ENCODE data around the gene UGDH. TPM values are rescaled to one million over a fixed set of nuclear protein-coding genes. Genes with fewer than 3 reads are reported as not detected.

UGDH gene
- total RNA-seq, 1 experiment from 2014 or later = 52.5 TPM

GRCh38 chr4:39571054-39571453, 43.8 kb upstream of the UGDH start:
- H3K4me3 ChIP-seq (ENCODE audit: low read depth, low read length, poor library complexity, severe bottlenecking) = no peak overlapping the region
- no peaks in the 10 kb centered on the region for H3K27me3 ChIP-seq (replicated peaks; ENCODE audit: insufficient read depth, low read depth, low read length, poor library complexity)
- no peak overlapping the region for H3K27ac ChIP-seq (ENCODE audit: low read depth, low read length, poor library complexity, severe bottlenecking)
- TF ChIP-seq EZH2 (IDR thresholded peaks at IDR 0.05; ENCODE audit: borderline replicate concordance, low read depth, low read length, poor library complexity, severe bottlenecking) (no peak), CTCF (conservative IDR thresholded peaks at IDR 0.05; ENCODE audit: low read depth, low read length) (no peak)
- no peak for DNase-seq (ENCODE audit: low spot score)
- H3K36me3 ChIP-seq (ENCODE audit: insufficient read depth, low read length, poor library complexity, severe bottlenecking) = no peaks in the 10 kb centered on the region
- no peaks in the 10 kb centered on the region for H3K4me1 ChIP-seq (ENCODE audit: insufficient read depth, low read length, poor library complexity, severe bottlenecking)
- POLR2A ChIA-PET (ENCODE audit: low non-redundant PET) = no interaction called here
- no peaks in the 10 kb centered on the region for H3K9me3 ChIP-seq (ENCODE audit: low read depth, low read length, poor library complexity, severe bottlenecking)
- no TSS peak for BruUV-seq (replicated peaks)
- intact Hi-C loops (cut with micrococcal nuclease; ENCODE audit: unreplicated experiment) = no loop called here
- CTCF ChIA-PET = no interaction called here

- POLR2A ChIA-PET (ENCODE audit: low non-redundant PET) = no interaction called here
- no peak overlapping the region for H3K27ac ChIP-seq (ENCODE audit: low read depth, low read length, poor library complexity, severe bottlenecking)
- no peak for DNase-seq (ENCODE audit: low spot score)
- TF ChIP-seq EZH2 (IDR thresholded peaks at IDR 0.05; ENCODE audit: borderline replicate concordance, low read depth, low read length, poor library complexity, severe bottlenecking) (no peak), CTCF (conservative IDR thresholded peaks at IDR 0.05; ENCODE audit: low read depth, low read length) (no peak)
- no peak overlapping the region for H3K4me3 ChIP-seq (ENCODE audit: low read depth, low read length, poor library complexity, severe bottlenecking)
- intact Hi-C loops (cut with micrococcal nuclease; ENCODE audit: unreplicated experiment) = no loop called here
- no peaks in the 10 kb centered on the region for H3K36me3 ChIP-seq (ENCODE audit: insufficient read depth, low read length, poor library complexity, severe bottlenecking)
- peaks cover 4% of the 10 kb centered on the region for H3K9me3 ChIP-seq (ENCODE audit: low read depth, low read length, poor library complexity, severe bottlenecking)
- no peaks in the 10 kb centered on the region for H3K27me3 ChIP-seq (replicated peaks; ENCODE audit: insufficient read depth, low read depth, low read length, poor library complexity)
- no TSS peak for BruUV-seq (replicated peaks)
- CTCF ChIA-PET = no interaction called here
- no peaks in the 10 kb centered on the region for H3K4me1 ChIP-seq (ENCODE audit: insufficient read depth, low read length, poor library complexity, severe bottlenecking)
Observed at GRCh38 chr4:39569209-39569608, 42.0 kb upstream of the UGDH start.

GRCh38 chr4:39568805-39569204, 41.6 kb upstream of the UGDH start:
- POLR2A ChIA-PET (ENCODE audit: low non-redundant PET) = no interaction called here
- intact Hi-C loops (cut with micrococcal nuclease; ENCODE audit: unreplicated experiment) = no loop called here
- no peak for DNase-seq (ENCODE audit: low spot score)

More at GRCh38 chr4:39568805-39569204, 41.6 kb upstream of the UGDH start:
- H3K4me1 ChIP-seq (ENCODE audit: insufficient read depth, low read length, poor library complexity, severe bottlenecking) = no peaks in the 10 kb centered on the region
- H3K27me3 ChIP-seq (replicated peaks; ENCODE audit: insufficient read depth, low read depth, low read length, poor library complexity) = no peaks in the 10 kb centered on the region
- no peak overlapping the region for H3K4me3 ChIP-seq (ENCODE audit: low read depth, low read length, poor library complexity, severe bottlenecking)
- no peak overlapping the region for H3K27ac ChIP-seq (ENCODE audit: low read depth, low read length, poor library complexity, severe bottlenecking)
- CTCF ChIA-PET = no interaction called here
- no peaks in the 10 kb centered on the region for H3K36me3 ChIP-seq (ENCODE audit: insufficient read depth, low read length, poor library complexity, severe bottlenecking)
- H3K9me3 ChIP-seq (ENCODE audit: low read depth, low read length, poor library complexity, severe bottlenecking) = peaks cover 4% of the 10 kb centered on the region
- BruUV-seq (replicated peaks) = no TSS peak
- TF ChIP-seq EZH2 (IDR thresholded peaks at IDR 0.05; ENCODE audit: borderline replicate concordance, low read depth, low read length, poor library complexity, severe bottlenecking) (no peak), CTCF (conservative IDR thresholded peaks at IDR 0.05; ENCODE audit: low read depth, low read length) (no peak)

Data from A673 (cell line).